SK-N-SH treated with all-trans-retinoic acid at 6 μM for 48 hours (cell line): Measurements from ENCODE around the gene N4BP2L1.
"Not testable (repeated sequence)": the region's sequence is repeated elsewhere in the genome, so short reads cannot be mapped to it uniquely, and the experiment has no call there.

Experiments
- ARNTL ChIP-seq: fragments of 450-650 bp; formaldehyde crosslinking; IDR thresholded peaks from 2 replicates; pipeline ENCODE4 v1.5.0; 2020; ENCODE audit warnings: low read depth, mild to moderate bottlenecking, moderate library complexity, borderline replicate concordance
- BACH2 ChIP-seq: fragments of 250-450 bp; sonication (Bioruptor Pico); IDR thresholded peaks from 2 replicates; pipeline ENCODE4 v1.9.0; 2021; ENCODE audit warnings: mild to moderate bottlenecking, borderline replicate concordance
- OSR1 ChIP-seq: fragments of 250-450 bp; sonication (Bioruptor Pico); IDR thresholded peaks from 2 replicates; pipeline ENCODE4 v1.8.0; 2022; ENCODE audit warnings: moderate library complexity, mild to moderate bottlenecking, inconsistent platforms
- PATZ1 ChIP-seq: fragments of 250-450 bp; sonication (Bioruptor Pico); IDR thresholded peaks from 2 replicates; pipeline ENCODE4 v1.8.0; 2020; ENCODE audit warnings: mild to moderate bottlenecking, moderate library complexity, borderline replicate concordance
- RARB ChIP-seq: fragments of 250-450 bp; sonication (Bioruptor Pico); IDR thresholded peaks from 2 replicates; pipeline ENCODE4 v1.8.0; 2021; ENCODE audit warnings: mild to moderate bottlenecking, moderate library complexity
- SNAI2 ChIP-seq: fragments of 250-450 bp; sonication (Bioruptor Pico); IDR thresholded peaks from 2 replicates; pipeline ENCODE4 v1.5.0; 2020; ENCODE audit warnings: mild to moderate bottlenecking, moderate library complexity
- TCF4 ChIP-seq: fragments of 250-450 bp; sonication (Bioruptor Pico); IDR thresholded peaks from 2 replicates; pipeline ENCODE4 v1.8.0; 2021; ENCODE audit warnings: mild to moderate bottlenecking, moderate library complexity, borderline replicate concordance
- ZFP3 ChIP-seq: fragments of 250-450 bp; sonication (Bioruptor Pico); IDR thresholded peaks from 2 replicates; pipeline ENCODE4 v1.5.0; 2020; ENCODE audit warnings: mild to moderate bottlenecking, moderate library complexity
- ZFP30 ChIP-seq: fragments of 450-650 bp; formaldehyde crosslinking; IDR thresholded peaks from 2 replicates; pipeline ENCODE4 v1.5.0; 2022; ENCODE audit warnings: mild to moderate bottlenecking, moderate library complexity
- ZNF565 ChIP-seq: fragments of 450-650 bp; formaldehyde crosslinking; conservative IDR thresholded peaks from 2 replicates; pipeline ENCODE4 v1.5.0; 2020; ENCODE audit warnings: low read depth, mild to moderate bottlenecking, moderate library complexity
- ZNF70 ChIP-seq: fragments of 450-650 bp; formaldehyde crosslinking; IDR thresholded peaks from 2 replicates; pipeline ENCODE4 v1.5.0; 2020; ENCODE audit warnings: mild to moderate bottlenecking, moderate library complexity
- TF ChIP-seq, protein P1 (sequence below): fragments of 250-450 bp; sonication (Bioruptor Pico); IDR thresholded peaks from 2 replicates; pipeline ENCODE4 v1.5.1; 2021; ENCODE audit warnings: mild to moderate bottlenecking, moderate library complexity
- TF ChIP-seq, protein P2 (sequence below): fragments of 250-450 bp; sonication (Bioruptor Pico); IDR thresholded peaks from 2 replicates; pipeline ENCODE4 v1.5.1; 2020; ENCODE audit warnings: low read depth, mild to moderate bottlenecking, moderate library complexity

- TF ChIP-seq PATZ1 (CRISPR knock-in tag); SNAI2 (CRISPR knock-in tag); OSR1 (CRISPR knock-in tag); ZNF70; BACH2 (CRISPR knock-in tag); ZFP3 (CRISPR knock-in tag); TCF4 (CRISPR knock-in tag); RARB (CRISPR knock-in tag); ZNF565 (CRISPR knock-in tag); ZFP30 (CRISPR knock-in tag); ARNTL (CRISPR knock-in tag): not testable (repeated sequence)
- TF ChIP-seq, protein P1, sequence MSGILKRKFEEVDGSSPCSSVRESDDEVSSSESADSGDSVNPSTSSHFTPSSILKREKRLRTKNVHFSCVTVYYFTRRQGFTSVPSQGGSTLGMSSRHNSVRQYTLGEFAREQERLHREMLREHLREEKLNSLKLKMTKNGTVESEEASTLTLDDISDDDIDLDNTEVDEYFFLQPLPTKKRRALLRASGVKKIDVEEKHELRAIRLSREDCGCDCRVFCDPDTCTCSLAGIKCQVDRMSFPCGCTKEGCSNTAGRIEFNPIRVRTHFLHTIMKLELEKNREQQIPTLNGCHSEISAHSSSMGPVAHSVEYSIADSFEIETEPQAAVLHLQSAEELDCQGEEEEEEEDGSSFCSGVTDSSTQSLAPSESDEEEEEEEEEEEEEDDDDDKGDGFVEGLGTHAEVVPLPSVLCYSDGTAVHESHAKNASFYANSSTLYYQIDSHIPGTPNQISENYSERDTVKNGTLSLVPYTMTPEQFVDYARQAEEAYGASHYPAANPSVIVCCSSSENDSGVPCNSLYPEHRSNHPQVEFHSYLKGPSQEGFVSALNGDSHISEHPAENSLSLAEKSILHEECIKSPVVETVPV (CRISPR knock-in tag): not testable (repeated sequence)
- TF ChIP-seq, protein P2, sequence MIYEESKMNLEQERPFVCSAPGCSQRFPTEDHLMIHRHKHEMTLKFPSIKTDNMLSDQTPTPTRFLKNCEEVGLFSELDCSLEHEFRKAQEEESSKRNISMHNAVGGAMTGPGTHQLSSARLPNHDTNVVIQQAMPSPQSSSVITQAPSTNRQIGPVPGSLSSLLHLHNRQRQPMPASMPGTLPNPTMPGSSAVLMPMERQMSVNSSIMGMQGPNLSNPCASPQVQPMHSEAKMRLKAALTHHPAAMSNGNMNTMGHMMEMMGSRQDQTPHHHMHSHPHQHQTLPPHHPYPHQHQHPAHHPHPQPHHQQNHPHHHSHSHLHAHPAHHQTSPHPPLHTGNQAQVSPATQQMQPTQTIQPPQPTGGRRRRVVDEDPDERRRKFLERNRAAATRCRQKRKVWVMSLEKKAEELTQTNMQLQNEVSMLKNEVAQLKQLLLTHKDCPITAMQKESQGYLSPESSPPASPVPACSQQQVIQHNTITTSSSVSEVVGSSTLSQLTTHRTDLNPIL (CRISPR knock-in tag): not testable (repeated sequence)
Measured at GRCh38 chr13:32355935-32356334, 72.0 kb downstream of the N4BP2L1 start.
